T-helper 17 cell (primary cell): Measurements from ENCODE around the gene UHRF1. TPM values are rescaled to one million over a fixed set of nuclear protein-coding genes. Genes with fewer than 3 reads are reported as not detected.

Experiments used
- ATAC-seq: fragments of 150-1000 bp; cut with Tn5 transposase; 2 replicates; pipeline ENCODE4 v1.10.0; 2021; ENCODE audit warnings: mild to moderate bottlenecking, moderate library complexity
- DNase-seq, 3 donors: peaks; one replicate each; pipeline versions ENCODE4 v3.0.0 to v3.0.0-alpha.2; 2020 to 2021
- H3K9me3 ChIP-seq: one replicate; pipeline ENCODE4 v1.7.0; 2013; ENCODE audit warnings: low read length, mild to moderate bottlenecking; ENCODE audit not compliant: control insufficient read depth, poor library complexity, severe bottlenecking
- H3K27ac Mint-ChIP-seq: one replicate; pipeline ENCODE4 v1.8.0; 2022; ENCODE audit warnings: mild to moderate bottlenecking, moderate library complexity, mixed read lengths
- H3K27me3 Mint-ChIP-seq: one replicate; pipeline ENCODE4 v1.8.0; 2022; ENCODE audit warnings: mixed read lengths
- H3K36me3 Mint-ChIP-seq: one replicate; pipeline ENCODE4 v1.8.0; 2022; ENCODE audit warnings: low read depth, mixed read lengths
- H3K4me1 Mint-ChIP-seq: one replicate; pipeline ENCODE4 v1.8.0; 2022; ENCODE audit warnings: mild to moderate bottlenecking, mixed read lengths
- H3K4me3 Mint-ChIP-seq: one replicate; pipeline ENCODE4 v1.8.0; 2022; ENCODE audit warnings: mild to moderate bottlenecking, moderate library complexity, mixed read lengths
- total RNA-seq, 4 donors: library from RNA in 2 of 4; stranded (reverse) in 2 of 4; gene quantifications; one replicate each; pipeline ENCODE4 v1.2.3 and lab custom pipeline; 2022 to 2026

UHRF1 gene
- total RNA-seq, 2 donors from 2014 or later, result 0.12 to 0.34 TPM

- H3K9me3 ChIP-seq, result no peaks in the 10 kb centered on the region
- H3K4me1 Mint-ChIP-seq, result peaks cover 25% of the 10 kb centered on the region
- no peak overlapping the region for H3K27ac Mint-ChIP-seq
- no peaks in the 10 kb centered on the region for H3K36me3 Mint-ChIP-seq
- DNase-seq (no peak), ATAC-seq (no peak)
- H3K27me3 Mint-ChIP-seq, result no peaks in the 10 kb centered on the region
- no peak overlapping the region for H3K4me3 Mint-ChIP-seq
Observed at GRCh38 chr19:4986471-4986891, 77.2 kb downstream of the UHRF1 start.

DNA sequence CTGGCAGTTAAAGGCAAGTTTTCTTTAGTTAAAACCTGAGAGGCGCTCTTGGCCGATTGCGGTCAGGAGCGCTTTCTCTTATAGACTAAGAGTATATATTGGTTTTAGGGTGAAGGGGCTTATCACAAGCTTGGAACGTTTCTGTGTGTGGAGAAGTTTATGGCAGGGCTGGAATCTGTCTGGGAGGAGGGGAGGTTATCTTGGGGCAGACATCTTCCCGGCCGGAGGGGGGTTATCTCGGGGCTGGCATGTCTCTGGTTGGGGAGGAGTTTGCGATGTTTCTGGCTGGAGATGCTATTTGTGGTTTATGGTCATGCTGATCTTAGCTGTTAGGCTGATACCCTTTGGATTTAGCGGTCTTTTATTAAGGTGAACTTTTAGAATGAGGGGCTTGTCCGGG lies 78.0 kb downstream of the UHRF1 start:
- Mint-ChIP-seq H3K36me3 (no peaks in the 10 kb centered on the region), H3K4me3 (no peak overlapping the region), H3K27ac (no peak overlapping the region), H3K27me3 (no peaks in the 10 kb centered on the region), H3K4me1 (peaks cover 24% of the 10 kb centered on the region)
- H3K9me3 ChIP-seq, result no peaks in the 10 kb centered on the region
- ATAC-seq, result no peak
- no peak for DNase-seq

- ATAC-seq (no peak), DNase-seq (no peak)
- no peak overlapping the region for H3K27ac Mint-ChIP-seq
- no peaks in the 10 kb centered on the region for H3K27me3 Mint-ChIP-seq
- H3K36me3 Mint-ChIP-seq, result no peaks in the 10 kb centered on the region
- no peaks in the 10 kb centered on the region for H3K9me3 ChIP-seq
- H3K4me3 Mint-ChIP-seq, result no peak overlapping the region
- H3K4me1 Mint-ChIP-seq, result peaks cover 24% of the 10 kb centered on the region
Observed at GRCh38 chr19:4987692-4988370, 78.5 kb downstream of the UHRF1 start.

GRCh38 chr19:4988770-4989251 lies 79.5 kb downstream of the UHRF1 start:
- peaks cover 28% of the 10 kb centered on the region for H3K4me1 Mint-ChIP-seq
- no peak overlapping the region for H3K4me3 Mint-ChIP-seq
- DNase-seq, result no peak
- H3K36me3 Mint-ChIP-seq, result no peaks in the 10 kb centered on the region
- no peaks in the 10 kb centered on the region for H3K27me3 Mint-ChIP-seq
- no peaks in the 10 kb centered on the region for H3K9me3 ChIP-seq
- no peak overlapping the region for H3K27ac Mint-ChIP-seq
- ATAC-seq, result no peak

- H3K27ac Mint-ChIP-seq, result no peak overlapping the region
- H3K27me3 Mint-ChIP-seq, result no peaks in the 10 kb centered on the region
- no peaks in the 10 kb centered on the region for H3K36me3 Mint-ChIP-seq
- no peak for ATAC-seq
- no peak for DNase-seq
- no peaks in the 10 kb centered on the region for H3K9me3 ChIP-seq
- H3K4me1 Mint-ChIP-seq, result peaks cover 29% of the 10 kb centered on the region
- H3K4me3 Mint-ChIP-seq, result no peak overlapping the region
Observed at GRCh38 chr19:4990306-4990705, 81.0 kb downstream of the UHRF1 start.

- Mint-ChIP-seq H3K4me1 (peaks cover 26% of the 10 kb centered on the region), H3K4me3 (no peak overlapping the region)
Observed at GRCh38 chr19:4991538-4991937, 82.2 kb downstream of the UHRF1 start.

GRCh38 chr19:4991996-4992698 lies 82.8 kb downstream of the UHRF1 start:
- ATAC-seq, result no peak
- Mint-ChIP-seq H3K4me3 (no peak overlapping the region), H3K36me3 (no peaks in the 10 kb centered on the region), H3K27me3 (no peaks in the 10 kb centered on the region), H3K4me1 (peaks cover 25% of the 10 kb centered on the region), H3K27ac (no peak overlapping the region)
- no peaks in the 10 kb centered on the region for H3K9me3 ChIP-seq
- DNase-seq, result no peak

More at GRCh38 chr19:4991538-4991937, 82.2 kb downstream of the UHRF1 start:
- no peaks in the 10 kb centered on the region for H3K9me3 ChIP-seq
- no peak for DNase-seq
- H3K27ac Mint-ChIP-seq, result no peak overlapping the region
- no peaks in the 10 kb centered on the region for H3K27me3 Mint-ChIP-seq
- no peak for ATAC-seq
- no peaks in the 10 kb centered on the region for H3K36me3 Mint-ChIP-seq

DNA sequence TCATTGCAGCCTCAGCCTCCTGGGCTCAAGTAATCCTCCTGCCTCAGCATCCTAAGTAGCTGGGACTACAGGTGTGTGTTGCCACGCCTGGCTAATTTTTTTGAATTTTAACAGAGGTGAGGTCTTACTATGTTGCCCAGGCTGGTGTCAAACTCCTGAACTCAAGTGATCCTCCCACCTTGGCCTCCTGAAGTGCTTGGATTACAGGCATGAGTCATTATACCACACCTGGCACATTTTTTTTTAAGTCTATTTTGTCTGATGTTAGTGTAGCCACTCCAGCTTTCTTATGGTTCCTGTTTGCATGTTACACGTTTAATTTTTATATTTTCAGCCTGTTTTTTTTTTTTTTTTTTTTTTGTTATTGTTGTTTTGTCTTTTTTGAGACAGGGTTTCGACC lies 84.4 kb downstream of the UHRF1 start:
- Mint-ChIP-seq H3K36me3 (no peaks in the 10 kb centered on the region), H3K4me1 (peaks cover 19% of the 10 kb centered on the region), H3K27ac (no peak overlapping the region), H3K27me3 (no peaks in the 10 kb centered on the region), H3K4me3 (no peak overlapping the region)
- ATAC-seq, result no peak
- DNase-seq, result no peak
- no peaks in the 10 kb centered on the region for H3K9me3 ChIP-seq

GRCh38 chr19:4996701-4997100 lies 87.4 kb downstream of the UHRF1 start:
- Mint-ChIP-seq H3K4me3 (no peak overlapping the region), H3K27ac (no peak overlapping the region), H3K27me3 (no peaks in the 10 kb centered on the region), H3K4me1 (peaks cover 24% of the 10 kb centered on the region), H3K36me3 (peaks cover 3% of the 10 kb centered on the region)
- ATAC-seq (no peak), DNase-seq (no peak)
- no peaks in the 10 kb centered on the region for H3K9me3 ChIP-seq

- ATAC-seq, result no peak
- Mint-ChIP-seq H3K27me3 (no peaks in the 10 kb centered on the region), H3K36me3 (peaks cover 3% of the 10 kb centered on the region), H3K4me3 (no peak overlapping the region), H3K27ac (no peak overlapping the region), H3K4me1 (peaks cover 26% of the 10 kb centered on the region)
- no peak for DNase-seq
- H3K9me3 ChIP-seq, result no peaks in the 10 kb centered on the region
Observed at GRCh38 chr19:4997297-4997696, 88.0 kb downstream of the UHRF1 start.

- H3K9me3 ChIP-seq, result no peaks in the 10 kb centered on the region
- H3K36me3 Mint-ChIP-seq, result peaks cover 3% of the 10 kb centered on the region
- no peaks in the 10 kb centered on the region for H3K27me3 Mint-ChIP-seq
- DNase-seq (no peak), ATAC-seq (no peak)
- H3K4me3 Mint-ChIP-seq, result no peak overlapping the region
- H3K27ac Mint-ChIP-seq, result peak overlapping the region; percentile 67
- peaks cover 27% of the 10 kb centered on the region for H3K4me1 Mint-ChIP-seq
Observed at GRCh38 chr19:5000120-5000611, 90.9 kb downstream of the UHRF1 start.

- Mint-ChIP-seq H3K4me3 (no peak overlapping the region), H3K27me3 (no peaks in the 10 kb centered on the region), H3K27ac (peak overlapping the region; percentile 83), H3K4me1 (peaks cover 28% of the 10 kb centered on the region), H3K36me3 (peaks cover 3% of the 10 kb centered on the region)
- H3K9me3 ChIP-seq, result no peaks in the 10 kb centered on the region
- no peak for DNase-seq
- peak; percentile 64 for ATAC-seq
Observed at GRCh38 chr19:5001615-5002014, 92.3 kb downstream of the UHRF1 start.

GRCh38 chr19:5002143-5002542 lies 92.8 kb downstream of the UHRF1 start:
- no peak for ATAC-seq
- Mint-ChIP-seq H3K27me3 (no peaks in the 10 kb centered on the region), H3K4me1 (peaks cover 28% of the 10 kb centered on the region), H3K27ac (peak overlapping the region; percentile 83), H3K36me3 (peaks cover 3% of the 10 kb centered on the region), H3K4me3 (no peak overlapping the region)
- DNase-seq, result no peak
- no peaks in the 10 kb centered on the region for H3K9me3 ChIP-seq
